ENCODE measurements around the gene ZNF280D. TPM values are rescaled to one million over a fixed set of nuclear protein-coding genes. Genes with fewer than 3 reads are reported as not detected.

The ZNF280D gene
- total RNA-seq, 4 donors from 2014 or later: 44.9 to 73.9 (median 52.4) TPM

DNA sequence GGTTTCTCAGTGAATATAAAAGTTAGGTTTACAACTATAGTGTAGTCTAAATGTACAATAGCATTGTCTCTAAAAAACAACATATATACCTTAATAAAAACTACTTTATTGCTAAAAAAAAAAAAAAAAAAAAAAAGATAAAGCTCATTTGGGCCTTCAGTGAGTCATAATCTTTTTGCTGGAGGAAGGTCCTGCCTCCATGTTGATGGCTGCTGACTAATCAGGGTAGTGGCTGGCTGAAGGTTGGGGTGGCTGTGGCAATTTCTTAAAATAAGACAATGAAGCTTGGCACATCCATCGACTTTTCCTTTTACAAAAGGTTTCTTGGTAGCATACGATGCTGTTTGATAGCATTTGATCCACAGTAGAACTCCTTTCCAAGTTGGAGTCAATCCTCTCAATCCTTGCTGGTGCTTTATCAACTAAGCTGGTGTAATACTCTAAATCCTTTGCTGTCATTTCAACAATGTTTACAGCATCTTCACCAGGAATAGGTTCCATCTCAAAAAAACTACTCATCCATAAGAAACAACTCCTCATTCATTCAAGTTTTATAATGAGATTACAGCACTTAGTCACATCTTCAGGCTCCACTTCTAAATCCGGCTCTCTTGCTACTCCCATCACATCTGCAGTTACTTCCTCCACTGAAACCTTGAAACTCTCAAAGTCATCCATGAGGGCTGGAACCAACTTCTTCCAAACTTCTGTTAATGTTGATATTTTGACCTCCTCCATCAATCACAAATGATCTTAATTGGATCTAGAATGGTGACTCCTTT lies 13.3 kb downstream of the ZNF280D start:
- Histone ChIP-seq H3K36me3 (no peaks in the 10 kb centered on the region), H3K4me3 (no peak overlapping the region), H3K9me3 (no peaks in the 10 kb centered on the region), H3K4me1 (peaks cover 17 to 51% (median 46%) of the 10 kb centered on the region in 4 donors), H3K27me3 (no peaks in the 10 kb centered on the region), H3K27ac (replicated peaks in 1 of 4) (no peak overlapping the region)
- TF ChIP-seq POLR2AphosphoS5 (IDR thresholded peaks at IDR 0.05) (no peak), POLR2A (IDR thresholded peaks at IDR 0.05; ENCODE audit: low read depth) (no peak), EP300 (IDR thresholded peaks at IDR 0.05) (no peak)
- TF ChIP-seq, protein P1, sequence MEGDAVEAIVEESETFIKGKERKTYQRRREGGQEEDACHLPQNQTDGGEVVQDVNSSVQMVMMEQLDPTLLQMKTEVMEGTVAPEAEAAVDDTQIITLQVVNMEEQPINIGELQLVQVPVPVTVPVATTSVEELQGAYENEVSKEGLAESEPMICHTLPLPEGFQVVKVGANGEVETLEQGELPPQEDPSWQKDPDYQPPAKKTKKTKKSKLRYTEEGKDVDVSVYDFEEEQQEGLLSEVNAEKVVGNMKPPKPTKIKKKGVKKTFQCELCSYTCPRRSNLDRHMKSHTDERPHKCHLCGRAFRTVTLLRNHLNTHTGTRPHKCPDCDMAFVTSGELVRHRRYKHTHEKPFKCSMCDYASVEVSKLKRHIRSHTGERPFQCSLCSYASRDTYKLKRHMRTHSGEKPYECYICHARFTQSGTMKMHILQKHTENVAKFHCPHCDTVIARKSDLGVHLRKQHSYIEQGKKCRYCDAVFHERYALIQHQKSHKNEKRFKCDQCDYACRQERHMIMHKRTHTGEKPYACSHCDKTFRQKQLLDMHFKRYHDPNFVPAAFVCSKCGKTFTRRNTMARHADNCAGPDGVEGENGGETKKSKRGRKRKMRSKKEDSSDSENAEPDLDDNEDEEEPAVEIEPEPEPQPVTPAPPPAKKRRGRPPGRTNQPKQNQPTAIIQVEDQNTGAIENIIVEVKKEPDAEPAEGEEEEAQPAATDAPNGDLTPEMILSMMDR (IDR thresholded peaks at IDR 0.05): no peak
- no peak for DNase-seq (ENCODE audit: extremely low spot score)
- intact Hi-C loops (cut with DNase I): loop anchor here (2.0 to 10.0 kb wide), 2 partner anchors 13 to 115 kb away; no protein-coding TSS in a partner anchor
- WGBS: 89% methylated on average over 3 of the region's 3 CpGs

DNA sequence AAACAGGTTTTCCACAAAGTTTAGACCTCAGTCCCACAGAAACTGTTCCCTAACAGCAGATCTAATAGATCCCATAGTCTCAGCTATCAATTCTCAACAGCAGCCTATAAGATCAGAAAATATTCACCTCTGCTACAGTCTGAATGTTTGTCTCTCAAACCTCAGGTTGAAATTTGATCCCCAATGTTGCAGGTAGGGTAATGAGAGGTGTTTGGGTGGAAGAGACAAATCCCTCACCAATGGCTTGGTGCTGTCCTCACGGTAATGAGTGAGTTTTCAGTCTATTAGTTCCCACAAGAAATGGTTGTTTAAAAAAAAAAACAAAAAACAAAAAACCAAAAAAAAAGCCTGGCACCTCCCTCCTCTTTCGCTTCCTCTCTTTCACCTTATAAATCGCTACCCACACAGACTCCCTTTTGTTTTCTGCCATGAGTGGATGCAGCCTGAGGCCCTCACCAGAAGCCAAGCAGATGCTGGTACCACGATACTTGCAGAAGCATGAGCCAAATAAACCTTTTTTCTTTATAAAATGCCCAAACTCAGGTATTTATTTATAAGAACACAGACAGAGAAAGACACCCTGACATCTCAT lies 14.2 kb downstream of the ZNF280D start:
- TF ChIP-seq POLR2AphosphoS5 (IDR thresholded peaks at IDR 0.05) (no peak), POLR2A (IDR thresholded peaks at IDR 0.05; ENCODE audit: low read depth) (no peak), EP300 (IDR thresholded peaks at IDR 0.05) (no peak)
- TF ChIP-seq, protein P1 (IDR thresholded peaks at IDR 0.05): no peak
- peaks cover 17 to 43% (median 38%) of the 10 kb centered on the region in 4 donors for H3K4me1 ChIP-seq
- no peak for DNase-seq (ENCODE audit: extremely low spot score)
- no peak overlapping the region for H3K4me3 ChIP-seq
- intact Hi-C loops (cut with DNase I): loop anchor here (10.0 kb wide), 1 partner anchor 116 kb away; no protein-coding TSS in a partner anchor
- H3K36me3 ChIP-seq: no peaks in the 10 kb centered on the region
- no peaks in the 10 kb centered on the region for H3K27me3 ChIP-seq
- H3K27ac ChIP-seq (replicated peaks in 1 of 4): no peak overlapping the region
- 91% methylated on average over 4 of the region's 4 CpGs for whole genome bisulfite sequencing
- no peaks in the 10 kb centered on the region for H3K9me3 ChIP-seq

DNA sequence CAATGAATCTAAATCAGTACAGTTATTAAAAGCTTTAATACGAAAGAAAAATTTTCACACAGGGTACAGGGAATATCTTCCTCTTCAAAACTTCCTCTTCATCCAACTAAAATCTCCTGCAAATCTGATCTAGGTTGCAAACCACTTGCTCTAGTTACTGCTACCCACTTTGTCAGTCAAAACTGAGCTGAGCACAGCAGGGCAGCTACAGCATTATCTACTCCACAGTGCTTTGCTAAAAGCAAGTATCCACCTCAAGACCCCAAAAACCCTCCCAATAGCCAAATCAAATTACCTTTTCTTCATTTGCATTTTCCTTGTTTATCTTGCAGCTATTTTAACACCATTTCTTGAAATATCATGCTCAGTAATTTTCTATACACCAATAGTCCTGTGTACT lies 14.7 kb downstream of the ZNF280D start:
- intact Hi-C loops (cut with DNase I): loop anchor here (10.0 kb wide), 1 partner anchor 116 kb away; no protein-coding TSS in a partner anchor
- peaks cover 17 to 37% (median 33%) of the 10 kb centered on the region in 4 donors for H3K4me1 ChIP-seq
- H3K9me3 ChIP-seq: no peaks in the 10 kb centered on the region
- H3K27ac ChIP-seq (replicated peaks in 1 of 4): no peak overlapping the region
- TF ChIP-seq, protein P1 (IDR thresholded peaks at IDR 0.05): no peak
- no peak for TF ChIP-seq POLR2AphosphoS5 (IDR thresholded peaks at IDR 0.05)
- no peak for TF ChIP-seq POLR2A (IDR thresholded peaks at IDR 0.05; ENCODE audit: low read depth)
- TF ChIP-seq EP300 (IDR thresholded peaks at IDR 0.05): no peak
- 69% methylated on average over 1 of the region's 1 CpG for WGBS
- H3K4me3 ChIP-seq: no peak overlapping the region
- no peaks in the 10 kb centered on the region for H3K27me3 ChIP-seq
- DNase-seq (ENCODE audit: extremely low spot score): no peak
- H3K36me3 ChIP-seq: no peaks in the 10 kb centered on the region

DNA sequence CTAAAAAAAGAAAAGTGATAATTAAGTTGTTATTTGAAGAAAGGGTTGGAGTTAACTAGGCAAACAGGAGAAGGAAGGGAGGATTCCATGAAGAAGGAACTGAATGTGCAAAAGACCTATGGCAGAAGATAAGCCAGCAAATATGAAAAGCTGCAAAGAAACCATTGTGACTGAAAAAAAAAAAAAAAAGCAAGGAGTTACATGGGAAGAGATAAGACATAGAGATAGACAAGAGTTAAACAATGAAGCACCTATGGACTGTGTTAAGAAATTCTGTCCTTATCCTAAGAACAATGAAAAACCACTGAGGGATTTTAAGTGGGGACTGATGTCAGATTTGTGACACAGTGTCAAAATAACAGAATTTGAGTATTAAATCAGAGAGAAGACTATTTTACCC lies 17.0 kb downstream of the ZNF280D start:
- intact Hi-C loops (cut with DNase I): loop anchor here (10.0 kb wide), 1 partner anchor 118 kb away; no protein-coding TSS in a partner anchor

More for the DNA sequence above, 17.0 kb downstream of the ZNF280D start:
- TF ChIP-seq EP300 (IDR thresholded peaks at IDR 0.05): no peak
- no peak for TF ChIP-seq POLR2AphosphoS5 (IDR thresholded peaks at IDR 0.05)
- TF ChIP-seq, protein P1 (IDR thresholded peaks at IDR 0.05): no peak
- TF ChIP-seq POLR2A (IDR thresholded peaks at IDR 0.05; ENCODE audit: low read depth): no peak
- DNase-seq (ENCODE audit: extremely low spot score): no peak
- no peak overlapping the region for H3K27ac ChIP-seq (replicated peaks in 1 of 4)
- H3K9me3 ChIP-seq: no peaks in the 10 kb centered on the region
- H3K4me1 ChIP-seq: peaks cover 17 to 35% (median 30%) of the 10 kb centered on the region in 4 donors
- no peaks in the 10 kb centered on the region for H3K27me3 ChIP-seq
- H3K36me3 ChIP-seq: no peaks in the 10 kb centered on the region
- H3K4me3 ChIP-seq: no peak overlapping the region

All from esophagus muscularis mucosa (tissue), 4 donors.